T-cell (primary cell): ENCODE data around the gene MYCN. TPM values are rescaled to one million over a fixed set of nuclear protein-coding genes. Genes with fewer than 3 reads are reported as not detected.
"Not testable (repeated sequence)": the region's sequence is repeated elsewhere in the genome, so short reads cannot be mapped to it uniquely, and the experiment has no call there.

Source experiments
- ATAC-seq, 4 experiments: fragments of 200-7000 bp in 3 of 4; fragments of 150-1000 bp in 1 of 4; cut with Tn5 transposase; replicated peaks in 1 of 4; 1 replicate in 3 of 4; 2 replicates in 1 of 4; pipeline ENCODE4 v1.10.0; 2021; ENCODE audit warnings: moderate library complexity in 3 of 4, mild to moderate bottlenecking in 2 of 4, moderate number of reproducible peaks in 1 of 4
- CTCF ChIA-PET, 2 donors: fragments of 300-600 bp; sonication (Branson Sonifier 250); formaldehyde crosslinking; loops; one replicate each; lab custom pipeline; 2022; ENCODE audit warnings: antibody characterized with exemption in 2 of 2; lab: Charles Lee
- POLR2A ChIA-PET, 2 donors: fragments of 300-600 bp; sonication (Branson Sonifier 250); formaldehyde crosslinking; loops; one replicate each; lab custom pipeline; 2022; ENCODE audit warnings: antibody characterized with exemption in 2 of 2; lab: Charles Lee
- DNase-seq, 35 experiments: peaks; one replicate each; pipeline versions ENCODE4 v3.0.0 to v3.0.0-alpha.2; 2013 to 2023
- H3K27ac ChIP-seq: one replicate; pipeline ENCODE4 v1.5.1; 2013; ENCODE audit warnings: low read length
- H3K27me3 ChIP-seq, 2 experiments: replicated peaks in 1 of 2; 1 replicate in 1 of 2; 2 replicates in 1 of 2; pipeline versions ENCODE4 v1.6.1 to v1.7.0; 2013; ENCODE audit warnings: low read length in 1 of 2, mixed read lengths in 1 of 2; ENCODE audit not compliant: control insufficient read depth in 2 of 2, insufficient read depth in 2 of 2; ENCODE audit errors: extremely low read depth in 1 of 2
- H3K36me3 ChIP-seq, 2 donors: 1 replicate in 1 of 2; 2 replicates in 1 of 2; pipeline versions ENCODE4 v1.6.1 to v1.7.0; 2013; ENCODE audit warnings: low read length in 1 of 2; ENCODE audit not compliant: control insufficient read depth in 2 of 2, insufficient read depth in 1 of 2; ENCODE audit errors: extremely low read depth in 1 of 2
- H3K4me1 ChIP-seq, 2 experiments: 1 replicate in 1 of 2; 2 replicates in 1 of 2; pipeline versions ENCODE4 v1.6.1 to v1.7.0; 2013; ENCODE audit warnings: low read length in 2 of 2, mixed read lengths in 1 of 2; ENCODE audit not compliant: insufficient read depth in 2 of 2, control insufficient read depth in 1 of 2; ENCODE audit errors: extremely low read depth in 1 of 2
- H3K4me3 ChIP-seq, 2 donors: 1 replicate in 1 of 2; 2 replicates in 1 of 2; pipeline versions ENCODE4 v1.5.1 to v1.7.0; 2013; ENCODE audit warnings: mild to moderate bottlenecking in 2 of 2, low read length in 1 of 2, moderate library complexity in 1 of 2; ENCODE audit not compliant: control insufficient read depth in 1 of 2; ENCODE audit errors: extremely low read depth in 1 of 2
- H3K9me3 ChIP-seq: 2 replicates; pipeline ENCODE4 v1.7.0; 2013
- H3K27ac Mint-ChIP-seq, 2 donors: one replicate each; pipeline ENCODE4 v1.8.0; 2020 to 2021; ENCODE audit warnings: mild to moderate bottlenecking in 2 of 2, mixed read lengths in 2 of 2
- H3K27me3 Mint-ChIP-seq, 2 donors: one replicate each; pipeline ENCODE4 v1.8.0; 2021 to 2022; ENCODE audit warnings: mixed read lengths in 2 of 2
- H3K36me3 Mint-ChIP-seq: one replicate; pipeline ENCODE4 v1.8.0; 2021; ENCODE audit warnings: mixed read lengths
- H3K4me1 Mint-ChIP-seq, 3 donors: one replicate each; pipeline ENCODE4 v1.8.0; 2020 to 2022; ENCODE audit warnings: mixed read lengths in 3 of 3, mild to moderate bottlenecking in 1 of 3
- H3K4me3 Mint-ChIP-seq, 3 donors: one replicate each; pipeline ENCODE4 v1.8.0; 2020 to 2022; ENCODE audit warnings: mild to moderate bottlenecking in 3 of 3, mixed read lengths in 3 of 3, moderate library complexity in 3 of 3
- H3K9me3 Mint-ChIP-seq, 3 donors: one replicate each; pipeline ENCODE4 v1.8.0; 2020 to 2022; ENCODE audit warnings: mixed read lengths in 3 of 3
- WGBS: methylation state at CpG from one replicate; pipeline ENCODE4 v1.1.5; 2013; ENCODE audit warnings: missing lambda C conversion rate; ENCODE audit not compliant: insufficient coverage; 5-methylcytosine and 5-hydroxymethylcytosine counted together
- total RNA-seq, 35 experiments: library from RNA in 6 of 35; stranded (reverse) in 6 of 35; fragments of 120-200 nt in 1 of 35; gene quantifications; one replicate each; pipeline versions ENCODE4 v1.2.1 to v1.2.4 and lab custom pipeline; 2013 to 2026

The MYCN gene
- total RNA-seq, 5 donors from 2014 or later (not counting 1 experiment from before 2014, with no cell fraction given), result 0.25 to 1.5 (median 1.3) TPM

DNA sequence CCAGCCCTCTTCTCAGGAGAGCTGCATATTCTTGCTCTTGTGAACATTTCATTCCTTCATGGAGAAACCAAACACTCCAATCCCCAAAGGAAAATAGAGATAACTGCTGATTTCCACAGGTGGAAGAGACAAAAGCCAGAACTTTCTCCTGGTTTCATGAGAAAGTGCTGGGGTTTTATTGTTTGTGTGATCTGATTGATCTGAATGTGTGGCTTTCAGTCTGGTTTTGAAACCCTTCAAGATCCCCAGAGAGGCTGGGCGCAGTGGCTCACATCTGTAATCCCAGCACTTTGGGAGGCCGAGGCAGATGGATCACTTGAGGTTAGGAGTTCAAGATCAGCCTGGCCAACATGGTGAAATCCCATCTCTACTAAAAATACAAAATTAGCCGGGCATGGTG is 11.3 kb upstream of the MYCN start:
- DNase-seq, result not testable (repeated sequence)

DNA sequence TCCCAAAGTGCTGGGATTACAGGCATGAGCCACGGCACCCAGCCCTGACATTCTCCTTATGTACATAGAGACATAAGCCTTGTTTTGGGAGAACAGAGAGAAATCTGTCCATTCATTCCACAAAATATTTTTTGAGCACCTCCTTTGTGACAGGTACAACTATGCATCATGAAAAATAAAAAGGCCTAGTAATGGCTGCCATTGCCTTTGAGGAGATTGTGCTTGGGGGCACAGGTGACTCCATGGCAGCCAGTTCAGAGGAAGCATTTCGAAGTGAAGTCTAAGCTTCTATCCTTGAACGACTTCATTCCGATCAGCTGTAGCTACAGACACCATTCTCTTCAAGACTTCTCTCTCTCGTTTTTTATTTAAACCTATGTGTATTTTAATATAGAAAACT is 10.5 kb upstream of the MYCN start:
- Histone ChIP-seq H3K36me3 (no peaks in the 10 kb centered on the region), H3K27me3 (peaks cover 0 to 2% of the 10 kb centered on the region in 2 experiments), H3K27ac (no peak overlapping the region), H3K9me3 (no peaks in the 10 kb centered on the region), H3K4me3 (no peak overlapping the region), H3K4me1 (no peaks in the 10 kb centered on the region)
- ChIA-PET CTCF (no interaction called here), POLR2A (no interaction called here)
- H3K4me1 Mint-ChIP-seq, result no peaks in the 10 kb centered on the region
- WGBS, result no CpG with 5 or more reads among the region's 5 CpGs
- ATAC-seq (no peak), DNase-seq (no peak)
- H3K27me3 Mint-ChIP-seq, result peaks cover 5 to 11% of the 10 kb centered on the region in 2 donors
- no peak overlapping the region for H3K4me3 Mint-ChIP-seq
- H3K9me3 Mint-ChIP-seq, result no peaks in the 10 kb centered on the region
- H3K27ac Mint-ChIP-seq, result no peak overlapping the region
- no peaks in the 10 kb centered on the region for H3K36me3 Mint-ChIP-seq

More for the DNA sequence above, 11.3 kb upstream of the MYCN start:
- H3K27ac Mint-ChIP-seq, H3K27ac ChIP-seq, H3K4me3 ChIP-seq, H3K9me3 Mint-ChIP-seq, H3K36me3 ChIP-seq, H3K9me3 ChIP-seq, ATAC-seq, H3K4me1 ChIP-seq, CTCF ChIA-PET, H3K27me3 ChIP-seq, POLR2A ChIA-PET, H3K4me3 Mint-ChIP-seq, H3K36me3 Mint-ChIP-seq, H3K4me1 Mint-ChIP-seq: not testable (repeated sequence)
- H3K27me3 Mint-ChIP-seq, result peaks cover 5 to 11% of the 10 kb centered on the region in 2 donors
- 80% methylated on average over 1 of the region's 3 CpGs for WGBS

DNA sequence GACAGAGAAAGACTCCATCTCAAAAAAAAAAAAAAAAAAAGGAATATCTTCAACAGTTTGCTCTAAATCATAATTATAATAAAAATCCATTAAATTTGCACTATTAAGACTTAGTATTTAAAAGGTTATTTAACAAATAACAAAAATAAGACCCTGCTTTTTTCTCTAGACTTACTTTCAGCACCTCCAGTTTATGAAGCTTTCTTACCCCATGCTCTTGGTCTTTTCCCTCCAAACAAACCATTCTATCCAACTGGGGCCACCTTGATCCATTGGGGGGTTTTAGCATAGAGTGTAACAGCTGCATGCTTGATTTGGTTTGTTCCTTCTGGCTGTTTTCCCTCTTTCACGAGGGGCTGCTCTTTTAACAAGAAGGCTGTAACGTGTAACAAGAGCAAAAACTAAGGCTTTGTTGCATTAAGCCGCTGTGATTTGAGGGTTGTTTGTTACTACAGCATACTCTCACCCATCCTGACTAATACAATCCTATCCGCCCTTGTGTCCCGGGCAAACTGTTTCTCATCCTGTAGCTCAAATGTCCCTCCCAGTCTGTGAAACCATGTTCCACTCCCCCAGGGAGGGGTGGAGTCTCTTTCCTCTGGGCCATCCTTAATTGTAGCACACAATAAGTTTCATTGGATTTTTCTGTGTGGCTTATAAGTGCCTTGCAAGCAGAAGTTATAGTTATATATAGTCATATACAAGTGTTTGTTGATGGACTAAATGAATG is 9.6 kb upstream of the MYCN start:
- POLR2A ChIA-PET, result interaction anchor here in 1 of 2 donors (0.6 kb wide), 1 partner anchor 9 kb away, joined by 3 read pairs; no protein-coding TSS in a partner anchor
- Mint-ChIP-seq H3K9me3 (no peaks in the 10 kb centered on the region), H3K27ac (no peak overlapping the region), H3K27me3 (peaks cover 9 to 17% of the 10 kb centered on the region in 2 donors), H3K4me3 (no peak overlapping the region), H3K4me1 (no peaks in the 10 kb centered on the region), H3K36me3 (no peaks in the 10 kb centered on the region)
- Histone ChIP-seq H3K4me1 (no peaks in the 10 kb centered on the region), H3K4me3 (no peak overlapping the region), H3K36me3 (no peaks in the 10 kb centered on the region), H3K27me3 (peaks cover 0 to 2% of the 10 kb centered on the region in 2 experiments), H3K9me3 (no peaks in the 10 kb centered on the region), H3K27ac (no peak overlapping the region)
- no CpG with 5 or more reads among the region's 5 CpGs for WGBS
- CTCF ChIA-PET, result no interaction called here
- ATAC-seq, result no peak
- no peak for DNase-seq

DNA sequence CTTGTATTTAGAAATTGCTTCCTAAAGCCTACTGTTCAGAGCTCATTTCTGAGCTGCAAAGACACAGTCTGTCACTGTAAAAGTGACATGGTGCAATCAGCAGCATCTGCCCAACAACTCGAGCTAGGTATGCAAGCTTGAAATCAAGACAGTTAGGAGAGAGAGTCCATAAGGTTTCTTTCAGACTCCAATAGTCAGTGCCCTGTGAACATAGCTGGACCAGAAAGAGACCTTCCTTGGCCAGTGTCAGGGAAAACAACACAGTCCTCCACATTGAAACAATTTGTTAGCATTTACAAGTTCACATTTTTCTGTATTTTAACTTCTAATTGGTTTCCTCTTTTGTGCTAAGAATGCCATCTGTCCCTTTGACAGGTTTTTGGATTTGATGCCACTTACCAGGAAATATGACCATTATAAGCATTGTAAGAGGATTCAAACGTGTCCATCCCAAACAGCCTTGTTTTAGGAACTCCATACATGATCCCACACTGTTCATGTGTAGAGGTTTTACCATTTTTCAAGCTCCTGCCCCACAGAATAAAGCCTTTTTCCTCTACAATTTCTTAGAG is 8.9 kb upstream of the MYCN start:
- H3K9me3 ChIP-seq, result no peaks in the 10 kb centered on the region
- H3K36me3 ChIP-seq, result no peaks in the 10 kb centered on the region
- Mint-ChIP-seq H3K9me3 (no peaks in the 10 kb centered on the region), H3K4me1 (no peaks in the 10 kb centered on the region), H3K27ac (no peak overlapping the region), H3K36me3 (no peaks in the 10 kb centered on the region), H3K4me3 (no peak overlapping the region), H3K27me3 (peaks cover 11 to 20% of the 10 kb centered on the region in 2 donors)
- no peaks in the 10 kb centered on the region for H3K4me1 ChIP-seq
- no peak for DNase-seq
- POLR2A ChIA-PET, result interaction anchor here in 1 of 2 donors (0.6 kb wide), 1 partner anchor 9 kb away, joined by 3 read pairs; no protein-coding TSS in a partner anchor
- no peak overlapping the region for H3K4me3 ChIP-seq
- H3K27ac ChIP-seq, result no peak overlapping the region
- CTCF ChIA-PET, result no interaction called here
- 100% methylated on average over 1 of the region's 2 CpGs for WGBS
- ATAC-seq, result no peak
- H3K27me3 ChIP-seq, result peaks cover 0 to 2% of the 10 kb centered on the region in 2 experiments

DNA sequence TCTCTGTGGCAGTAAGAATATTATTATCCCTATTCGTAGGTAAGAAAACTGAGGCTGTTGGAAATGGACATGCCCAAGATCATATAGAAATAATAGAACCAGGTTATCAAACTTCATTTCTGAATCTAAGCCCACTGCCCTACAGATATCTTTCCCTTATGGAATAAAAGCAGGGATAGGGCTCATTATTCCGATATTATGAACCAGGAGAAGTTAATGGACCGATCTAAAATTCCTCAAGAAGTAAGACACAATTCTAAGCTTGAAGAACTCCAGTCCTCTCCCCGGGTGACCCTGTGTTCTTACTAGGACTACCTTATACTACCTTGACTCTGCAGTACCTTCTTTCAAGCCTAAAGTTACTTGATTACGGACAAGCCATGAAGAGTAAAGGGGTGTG is 8.4 kb upstream of the MYCN start:
- no peaks in the 10 kb centered on the region for H3K9me3 ChIP-seq
- H3K9me3 Mint-ChIP-seq, result no peaks in the 10 kb centered on the region
- DNase-seq, result no peak
- no peak overlapping the region for H3K27ac ChIP-seq
- peaks cover 0 to 2% of the 10 kb centered on the region in 2 experiments for H3K27me3 ChIP-seq
- H3K27me3 Mint-ChIP-seq, result peaks cover 12 to 25% of the 10 kb centered on the region in 2 donors
- no peaks in the 10 kb centered on the region for H3K4me1 ChIP-seq
- no peak overlapping the region for H3K4me3 ChIP-seq
- CTCF ChIA-PET, result no interaction called here
- H3K4me1 Mint-ChIP-seq, result no peaks in the 10 kb centered on the region
- POLR2A ChIA-PET, result no interaction called here
- WGBS, result 100% methylated on average over 1 of the region's 5 CpGs
- H3K36me3 ChIP-seq, result no peaks in the 10 kb centered on the region
- H3K4me3 Mint-ChIP-seq, result no peak overlapping the region
- no peaks in the 10 kb centered on the region for H3K36me3 Mint-ChIP-seq
- ATAC-seq, result no peak
- no peak overlapping the region for H3K27ac Mint-ChIP-seq

DNA sequence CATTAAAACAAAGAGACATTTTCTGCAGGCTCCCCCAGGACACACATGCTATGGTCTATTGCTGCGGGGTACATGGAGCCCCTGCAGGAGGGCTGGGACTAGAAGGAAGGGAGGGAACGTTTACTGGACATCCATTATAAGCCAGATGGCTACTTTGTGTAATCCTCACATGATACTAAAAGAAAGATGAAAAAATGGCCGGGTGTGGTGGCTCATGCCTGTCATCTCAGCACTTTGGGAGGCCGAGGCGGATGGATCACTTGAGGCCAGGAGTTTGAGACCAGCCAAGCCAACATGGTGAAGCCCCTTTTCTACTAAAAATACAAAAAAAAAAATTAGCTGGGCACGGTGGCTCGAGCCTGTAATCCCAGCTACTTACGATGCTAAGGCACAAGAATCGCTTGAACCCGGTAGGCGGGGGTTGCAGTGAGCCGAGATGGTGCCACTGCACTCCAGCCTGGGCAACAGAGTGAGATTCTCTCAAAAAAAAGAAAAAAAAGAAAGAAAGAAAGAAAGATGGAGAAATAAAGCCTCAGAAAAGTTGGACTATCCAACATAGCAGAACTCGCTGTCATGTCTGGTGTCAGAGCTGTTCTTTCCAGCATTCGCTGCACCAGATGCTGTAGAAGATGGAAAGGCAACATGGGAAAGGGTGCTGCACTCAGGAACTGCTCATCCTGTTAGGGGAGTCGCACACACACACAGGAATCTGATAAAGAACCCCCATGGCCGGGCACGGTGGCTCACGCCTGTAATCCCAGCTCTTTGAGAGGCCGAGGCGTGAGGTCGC is 7.8 kb upstream of the MYCN start:
- WGBS, result 94% methylated on average over 14 of the region's 21 CpGs
- ChIA-PET CTCF (interaction anchor here in 1 of 2 donors (1.0 kb wide), 1 partner anchor 9 kb away, joined by 3 read pairs; no protein-coding TSS in a partner anchor), POLR2A (no interaction called here)
- Histone ChIP-seq H3K4me1 (no peaks in the 10 kb centered on the region), H3K36me3 (no peaks in the 10 kb centered on the region), H3K27ac (no peak overlapping the region), H3K9me3 (no peaks in the 10 kb centered on the region), H3K27me3 (peaks cover 0 to 2% of the 10 kb centered on the region in 2 experiments), H3K4me3 (no peak overlapping the region)
- Mint-ChIP-seq H3K36me3 (no peaks in the 10 kb centered on the region), H3K4me3 (no peak overlapping the region), H3K9me3 (no peaks in the 10 kb centered on the region), H3K27ac (no peak overlapping the region), H3K27me3 (peaks cover 15 to 32% of the 10 kb centered on the region in 2 donors), H3K4me1 (no peaks in the 10 kb centered on the region)
- DNase-seq, result no peak
- ATAC-seq, result no peak
